Gastrocnemius medialis (tissue), 4 donors: ENCODE results near the gene TSSC4. TPM values are rescaled to one million over a fixed set of nuclear protein-coding genes. Genes with fewer than 3 reads are reported as not detected.

ENCODE experiments used
- ATAC-seq, 2 donors: fragments of 150-250 bp; one replicate each; pipeline ENCODE4 v1.9.1; 2016
- DNase-seq, 2 donors: peaks; one replicate each; pipeline ENCODE4 v3.0.0-alpha.2; 2019
- H3K27ac ChIP-seq, 4 donors: fragments of 200-600 bp; sonication (generic); 1 replicate in 1 of 4; 2 replicates in 3 of 4; pipeline ENCODE4 v1.5.1; 2016 to 2018; ENCODE audit warnings: mild to moderate bottlenecking in 2 of 4, moderate library complexity in 1 of 4
- H3K27me3 ChIP-seq, 3 donors: fragments of 200-600 bp; sonication (generic) in 2 of 3; 1 replicate in 1 of 3; 2 replicates in 2 of 3; pipeline versions ENCODE4 v1.5.1 to v1.6.0; 2016 to 2019; ENCODE audit warnings: mild to moderate bottlenecking in 1 of 3, moderate library complexity in 1 of 3
- H3K36me3 ChIP-seq, 2 donors: fragments of 200-600 bp; sonication (generic) in 1 of 2; one replicate each; pipeline ENCODE4 v1.5.1; 2017 to 2018
- H3K4me1 ChIP-seq, 2 donors: fragments of 200-600 bp; sonication (generic) in 1 of 2; one replicate each; pipeline ENCODE4 v1.5.1; 2016 to 2017; ENCODE audit warnings: mild to moderate bottlenecking in 2 of 2
- H3K4me3 ChIP-seq, 4 donors: fragments of 200-600 bp; sonication (generic) in 3 of 4; 1 replicate in 1 of 4; 2 replicates in 3 of 4; pipeline ENCODE4 v1.5.1; 2016 to 2019; ENCODE audit warnings: mild to moderate bottlenecking in 2 of 4
- H3K9me3 ChIP-seq, 3 donors: fragments of 200-600 bp; sonication (generic) in 2 of 3; 1 replicate in 1 of 3; 2 replicates in 2 of 3; pipeline ENCODE4 v1.5.1; 2016 to 2019
- CTCF ChIP-seq, 5 experiments: fragments of 450-650 bp in 3 of 5; fragments of 200-600 bp in 2 of 5; sonication (generic) in 2 of 5; IDR thresholded peaks in 4 of 5; conservative IDR thresholded peaks in 1 of 5; 1 replicate in 4 of 5; 2 replicates in 1 of 5; pipeline ENCODE4 v1.5.1; 2016 to 2019; ENCODE audit warnings: antibody characterized with exemption in 5 of 5, mild to moderate bottlenecking in 3 of 5, moderate library complexity in 3 of 5
- POLR2A ChIP-seq, 2 donors: fragments of 450-650 bp; IDR thresholded peaks; one replicate each; pipeline ENCODE4 v1.6.1; 2017; ENCODE audit warnings: antibody characterized with exemption in 2 of 2, mild to moderate bottlenecking in 2 of 2, moderate library complexity in 2 of 2
- in situ Hi-C, 4 donors: fragments of 200-750 bp; cut with MboI; loops; one replicate each; pipeline versions ENCODE4 v1.15.0 to v1.8.0; 2017; ENCODE audit warnings: low sequenced_read_pairs in 4 of 4
- intact Hi-C: fragments of 100-400 bp; cut with DNase I; formaldehyde crosslinking; loops from one replicate; pipeline ENCODE4 v1.15.1; 2023; ENCODE audit warnings: low total_unique reads
- total RNA-seq, 4 donors: library from RNA; depleted of rRNA; stranded (reverse); fragments of >200 nt; gene quantifications; one replicate each; pipeline versions ENCODE4 v1.1.0 to v1.2.3, GENCODE V29; 2016

TSSC4 gene
- total RNA-seq, 4 donors from 2014 or later: 53.4 to 92.5 (median 76.8) TPM

DNA sequence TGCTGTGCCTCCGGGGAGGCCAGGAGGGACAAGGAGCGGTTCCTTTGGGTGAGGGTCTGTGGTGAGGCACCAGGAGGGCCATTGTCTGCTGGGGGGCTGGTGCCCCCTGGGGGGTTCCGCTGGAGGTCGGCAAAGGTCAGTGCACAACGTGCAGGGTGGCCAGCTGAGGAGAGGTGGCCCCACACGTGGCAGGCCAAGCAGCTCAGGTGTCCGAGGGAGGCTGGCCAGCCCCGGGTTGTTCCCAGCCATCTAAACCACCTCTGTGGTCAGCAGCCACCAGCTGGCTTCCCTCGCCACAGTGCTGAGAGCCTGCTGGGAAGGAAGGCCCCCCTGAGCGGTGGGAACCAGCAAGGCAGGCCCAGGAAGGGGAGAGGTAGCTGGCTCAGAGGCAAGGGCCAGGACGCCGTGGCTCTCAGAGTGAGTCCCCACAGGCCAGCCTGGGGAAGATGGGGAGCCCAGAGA lies 4.2 kb downstream of the TSSC4 start:
- TF ChIP-seq CTCF (IDR thresholded peaks at IDR 0.05 in 4 of 5, conservative IDR thresholded peaks at IDR 0.05 in 1 of 5): no peak
- ATAC-seq (no peak), DNase-seq (no peak)
- no peaks in the 10 kb centered on the region for H3K9me3 ChIP-seq
- intact Hi-C loops (loop anchor here (5.0 kb wide), 1 partner anchor 1892 kb away; no protein-coding TSS in a partner anchor), in situ Hi-C loops (loop anchor here in 2 of 4 donors (25.0 kb wide), 1 partner anchor 217 kb away; no protein-coding TSS in a partner anchor)
- H3K36me3 ChIP-seq: peaks cover 0 to 15% of the 10 kb centered on the region in 2 donors
- peaks cover 12 to 14% of the 10 kb centered on the region in 2 donors for H3K4me1 ChIP-seq
- no peak overlapping the region for H3K4me3 ChIP-seq
- H3K27me3 ChIP-seq: no peaks in the 10 kb centered on the region
- no peak overlapping the region for H3K27ac ChIP-seq

DNA sequence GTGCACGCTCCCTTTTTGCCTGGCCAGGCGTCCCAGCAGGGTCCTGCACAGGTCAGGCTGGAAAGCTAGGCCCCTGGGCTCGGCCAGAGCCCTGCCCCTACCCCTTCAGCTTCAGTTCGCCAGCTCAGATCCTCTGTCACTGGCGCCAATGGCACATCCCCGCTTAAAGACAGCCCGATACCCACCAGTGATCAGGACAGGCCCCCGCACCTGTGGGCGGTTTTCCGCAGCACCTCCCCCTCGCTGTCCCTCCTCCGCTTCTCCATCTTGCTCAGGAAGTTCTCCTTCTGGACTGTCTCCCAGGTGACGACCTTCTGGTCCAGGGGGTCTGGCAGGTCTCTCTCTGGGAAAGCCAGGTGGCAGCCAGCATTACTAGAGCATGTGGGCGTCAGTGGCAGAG lies 5.9 kb downstream of the TSSC4 start:
- intact Hi-C loops: no loop called here
- no peak for ATAC-seq

DNA sequence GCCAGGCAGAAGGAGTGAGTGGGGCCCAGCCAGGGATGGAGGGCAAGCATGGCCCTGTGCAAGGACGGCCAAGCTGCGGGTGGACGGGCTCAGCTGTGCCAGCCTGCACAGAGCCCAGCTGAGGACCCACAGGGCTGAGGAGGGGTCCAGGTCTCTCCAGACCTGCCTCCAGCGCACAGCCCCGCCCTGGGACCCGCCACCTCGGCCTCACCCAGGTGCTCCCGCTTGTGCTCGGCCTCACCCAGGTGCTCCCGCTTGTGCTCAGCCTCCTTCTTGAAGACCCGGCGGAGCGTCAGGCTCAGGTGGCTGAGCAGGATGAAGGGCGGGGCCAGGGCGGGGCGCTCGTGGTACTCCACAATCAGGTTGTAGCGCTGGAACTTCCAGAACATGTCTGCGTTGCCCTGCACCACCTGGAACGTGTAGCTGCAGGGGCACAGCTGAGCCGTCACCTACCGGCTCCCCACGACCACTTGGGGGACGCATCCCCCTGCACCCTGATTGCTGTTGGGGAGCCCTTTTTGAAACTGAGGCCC lies 6.4 kb downstream of the TSSC4 start:
- no peak for DNase-seq
- intact Hi-C loops: no loop called here
- no peak for TF ChIP-seq CTCF (IDR thresholded peaks at IDR 0.05 in 4 of 5, conservative IDR thresholded peaks at IDR 0.05 in 1 of 5)
- no peak for TF ChIP-seq POLR2A (IDR thresholded peaks at IDR 0.05)
- H3K9me3 ChIP-seq: no peaks in the 10 kb centered on the region
- H3K36me3 ChIP-seq: peaks cover 0 to 15% of the 10 kb centered on the region in 2 donors
- ATAC-seq: no peak
- no peak overlapping the region for H3K27ac ChIP-seq
- no peaks in the 10 kb centered on the region for H3K27me3 ChIP-seq
- H3K4me3 ChIP-seq: no peak overlapping the region
- in situ Hi-C loops: loop anchor here in 2 of 4 donors (25.0 kb wide), 1 partner anchor 220 kb away; no protein-coding TSS in a partner anchor
- H3K4me1 ChIP-seq: peaks cover 5% of the 10 kb centered on the region in 2 donors

More for the DNA sequence above, 5.9 kb downstream of the TSSC4 start:
- Histone ChIP-seq H3K27me3 (no peaks in the 10 kb centered on the region), H3K27ac (no peak overlapping the region), H3K4me1 (peaks cover 10% of the 10 kb centered on the region in 2 donors), H3K9me3 (no peaks in the 10 kb centered on the region), H3K36me3 (peaks cover 0 to 15% of the 10 kb centered on the region in 2 donors), H3K4me3 (no peak overlapping the region)
- no peak for DNase-seq
- no peak for TF ChIP-seq POLR2A (IDR thresholded peaks at IDR 0.05)
- no peak for TF ChIP-seq CTCF (IDR thresholded peaks at IDR 0.05 in 4 of 5, conservative IDR thresholded peaks at IDR 0.05 in 1 of 5)
- in situ Hi-C loops: loop anchor here in 2 of 4 donors (25.0 kb wide), 1 partner anchor 219 kb away; no protein-coding TSS in a partner anchor

GRCh38 chr11:2408671-2409070 lies 8.1 kb downstream of the TSSC4 start:
- ATAC-seq (no peak), DNase-seq (no peak)
- no peaks in the 10 kb centered on the region for H3K27me3 ChIP-seq
- H3K4me3 ChIP-seq: no peak overlapping the region
- intact Hi-C loops (no loop called here), in situ Hi-C loops (loop anchor here in 2 of 4 donors (25.0 kb wide), 1 partner anchor 221 kb away; no protein-coding TSS in a partner anchor)
- no peaks in the 10 kb centered on the region for H3K4me1 ChIP-seq
- no peaks in the 10 kb centered on the region for H3K36me3 ChIP-seq
- no peak overlapping the region for H3K27ac ChIP-seq
- no peaks in the 10 kb centered on the region for H3K9me3 ChIP-seq
- no peak for TF ChIP-seq POLR2A (IDR thresholded peaks at IDR 0.05)
- TF ChIP-seq CTCF (IDR thresholded peaks at IDR 0.05 in 4 of 5, conservative IDR thresholded peaks at IDR 0.05 in 1 of 5): no peak
